ENCODE results near the gene TF. TPM values are rescaled to one million over a fixed set of nuclear protein-coding genes. Genes with fewer than 3 reads are reported as not detected.

TF gene
- total RNA-seq, 1 experiment from 2014 or later = 0.09 TPM

- no peak overlapping the region for H3K14ac ChIP-seq (ENCODE audit: insufficient read depth, low read length)
- H3K9me3 ChIP-seq (ENCODE audit: control insufficient read depth, low read depth, low read length) = no peaks in the 10 kb centered on the region
- no CpG with 5 or more reads among the region's 4 CpGs for WGBS (ENCODE audit: extremely low coverage, insufficient read length, low lambda C conversion rate)
- no peak overlapping the region for H2AFZ ChIP-seq (ENCODE audit: low read length)
- H3K4me1 ChIP-seq (ENCODE audit: insufficient read depth, low read length) = no peaks in the 10 kb centered on the region; the same call in 1 of the 2 replicates
- no peak overlapping the region for H3K23ac ChIP-seq (ENCODE audit: insufficient read length, low read depth, low read length)
- no peaks in the 10 kb centered on the region for H3K79me1 ChIP-seq (ENCODE audit: insufficient read depth, low read depth, low read length, poor library complexity, severe bottlenecking)
- no peak overlapping the region for H3K4ac ChIP-seq (ENCODE audit: low read depth, low read length)
- H3K27ac ChIP-seq (ENCODE audit: insufficient read length, low read depth, low read length) = no peak overlapping the region
- no peaks in the 10 kb centered on the region for H3K9me3 Mint-ChIP-seq
- no peak overlapping the region for H3K4me2 ChIP-seq (ENCODE audit: insufficient read depth, insufficient read length, low read length)
- H3K27me3 Mint-ChIP-seq (ENCODE audit: low read depth) = no peaks in the 10 kb centered on the region
- no peak overlapping the region for H2BK15ac ChIP-seq (ENCODE audit: low read depth, low read length)
- no peaks in the 10 kb centered on the region for H3K79me2 ChIP-seq (ENCODE audit: insufficient read depth, low read length)
- H4K5ac ChIP-seq (ENCODE audit: insufficient read length, low read depth, low read length) = no peak overlapping the region
- no peaks in the 10 kb centered on the region for H3K23me2 ChIP-seq (ENCODE audit: insufficient read length, low read depth, low read length, poor library complexity, severe bottlenecking)
- no peaks in the 10 kb centered on the region for H4K20me1 ChIP-seq (ENCODE audit: control insufficient read depth, insufficient read depth, insufficient read length)
- TF ChIP-seq CTCF (conservative IDR thresholded peaks at IDR 0.05) = no peak
- no peak for DNase-seq
- no peaks in the 10 kb centered on the region for H3K27me3 ChIP-seq (ENCODE audit: insufficient read depth, low read length)
- H3K56ac ChIP-seq (ENCODE audit: insufficient read length, low read depth, low read length) = no peak overlapping the region
- H2AK5ac ChIP-seq (ENCODE audit: insufficient read length, low read length) = no peak overlapping the region
- no peak overlapping the region for H4K91ac ChIP-seq (ENCODE audit: insufficient read length, low read depth, low read length)
- H3K4me1 Mint-ChIP-seq = peaks cover 19 to 22% of the 10 kb centered on the region in 2 experiments
- no peak overlapping the region for H3T11ph ChIP-seq (ENCODE audit: low read length)
- no peak overlapping the region for H2BK5ac ChIP-seq (ENCODE audit: insufficient read length, low read length)
- H2BK12ac ChIP-seq (ENCODE audit: insufficient read length, low read depth, low read length) = no peak overlapping the region
- H2BK120ac ChIP-seq (ENCODE audit: low read depth, low read length, poor library complexity, severe bottlenecking) = no peak overlapping the region
- H3K9ac ChIP-seq (ENCODE audit: extremely low read depth, insufficient read length, low read length) = no peak overlapping the region
- no peak overlapping the region for H3K4me3 Mint-ChIP-seq
- no peak overlapping the region for H3K27ac Mint-ChIP-seq
- H4K8ac ChIP-seq (replicated peaks; ENCODE audit: insufficient read length, low read depth, low read length) = no peak overlapping the region
- no peak overlapping the region for H3K18ac ChIP-seq (ENCODE audit: insufficient read length, low read depth, low read length)
- H3K36me3 Mint-ChIP-seq (ENCODE audit: insufficient read depth in 1 of 3, low read depth in 3 of 3) = peaks cover 34 to 74% (median 54%) of the 10 kb centered on the region in 3 experiments
- no peak overlapping the region for H2BK20ac ChIP-seq (ENCODE audit: low read depth, low read length, poor library complexity, severe bottlenecking)
These were observed 73.9 kb downstream of the TF start for GRCh38 chr3:133820129-133820528.

Measured in H9 (cell line).